Mesenchymal stem cell (in vitro differentiated cells and primary cell): Measurements from ENCODE around the gene JUN.

Source experiments
- DNase-seq: peaks from one replicate; pipeline ENCODE4 v3.0.0-alpha.2; 2013
- H2AFZ ChIP-seq: one replicate; pipeline ENCODE4 v1.6.1; 2013; ENCODE audit warnings: low read depth, mild to moderate bottlenecking, control low read depth, inconsistent platforms, low read length, moderate library complexity
- H2AK5ac ChIP-seq: 2 replicates; pipeline ENCODE4 v1.6.1; 2013; ENCODE audit warnings: low read length, moderate library complexity, mild to moderate bottlenecking, inconsistent platforms; ENCODE audit not compliant: severe bottlenecking
- H2BK120ac ChIP-seq: one replicate; pipeline ENCODE4 v1.6.1; 2013; ENCODE audit warnings: low read depth, mild to moderate bottlenecking, inconsistent platforms, low read length, moderate library complexity
- H2BK12ac ChIP-seq, 2 experiments: one replicate each; pipeline ENCODE4 v1.6.1; 2013; ENCODE audit warnings: inconsistent platforms in 2 of 2, low read length in 2 of 2, mild to moderate bottlenecking in 2 of 2, moderate library complexity in 2 of 2, control low read depth in 1 of 2
- H2BK15ac ChIP-seq: one replicate; pipeline ENCODE4 v1.6.1; 2013; ENCODE audit warnings: mild to moderate bottlenecking, low read depth, inconsistent platforms; ENCODE audit not compliant: poor library complexity, severe bottlenecking
- H2BK5ac ChIP-seq: 2 replicates; pipeline ENCODE4 v1.6.1; 2013; ENCODE audit warnings: low read depth, mild to moderate bottlenecking, low read length, control low read depth, inconsistent platforms; ENCODE audit not compliant: poor library complexity, severe bottlenecking
- H3K14ac ChIP-seq, 2 experiments: one replicate each; pipeline ENCODE4 v1.6.1; 2013; ENCODE audit warnings: inconsistent platforms in 2 of 2, low read length in 2 of 2, control low read depth in 1 of 2, mild to moderate bottlenecking in 1 of 2, moderate library complexity in 1 of 2
- H3K18ac ChIP-seq, 2 experiments: one replicate each; pipeline ENCODE4 v1.6.1; 2013; ENCODE audit warnings: inconsistent platforms in 2 of 2, low read length in 2 of 2, control low read depth in 1 of 2, low read depth in 1 of 2, mild to moderate bottlenecking in 1 of 2
- H3K23ac ChIP-seq, 2 experiments: one replicate each; pipeline ENCODE4 v1.6.1; 2013; ENCODE audit warnings: inconsistent platforms in 2 of 2, low read length in 2 of 2, mild to moderate bottlenecking in 2 of 2, moderate library complexity in 2 of 2, control low read depth in 1 of 2
- H3K27ac ChIP-seq: 2 replicates; pipeline ENCODE4 v1.5.1; 2013; ENCODE audit warnings: mild to moderate bottlenecking, moderate library complexity, low read length, control low read depth, inconsistent platforms; ENCODE audit not compliant: poor library complexity, severe bottlenecking
- H3K27me3 ChIP-seq, 2 experiments: 2 replicates each; pipeline versions ENCODE4 v1.6.1 to v1.7.0; 2013; ENCODE audit warnings: low read length in 2 of 2, mild to moderate bottlenecking in 2 of 2, moderate library complexity in 2 of 2, control low read depth in 1 of 2, inconsistent platforms in 1 of 2; ENCODE audit not compliant: control insufficient read depth in 1 of 2, insufficient read depth in 1 of 2
- H3K36me3 ChIP-seq, 2 experiments: 2 replicates each; pipeline versions ENCODE4 v1.6.1 to v1.7.0; 2013; ENCODE audit warnings: low read length in 2 of 2, control low read depth in 1 of 2, inconsistent platforms in 1 of 2, low read depth in 1 of 2, mild to moderate bottlenecking in 1 of 2; ENCODE audit not compliant: insufficient read depth in 2 of 2, control insufficient read depth in 1 of 2
- H3K4ac ChIP-seq, 2 experiments: one replicate each; pipeline ENCODE4 v1.6.1; 2013; ENCODE audit warnings: inconsistent platforms in 2 of 2, low read length in 2 of 2, mild to moderate bottlenecking in 2 of 2, moderate library complexity in 2 of 2, control low read depth in 1 of 2, low read depth in 1 of 2
- H3K4me1 ChIP-seq: 2 replicates; pipeline ENCODE4 v1.6.1; 2013; ENCODE audit warnings: low read depth, low read length, control low read depth; ENCODE audit not compliant: control insufficient read depth, insufficient read depth
- H3K4me2 ChIP-seq: 2 replicates; pipeline ENCODE4 v1.6.1; 2013; ENCODE audit warnings: low read length, mild to moderate bottlenecking, inconsistent platforms; ENCODE audit not compliant: poor library complexity, severe bottlenecking
- H3K4me3 ChIP-seq, 2 experiments: 2 replicates each; pipeline versions ENCODE4 v1.5.1 to v1.7.0; 2013; ENCODE audit warnings: low read length in 2 of 2, mild to moderate bottlenecking in 2 of 2, control low read depth in 1 of 2, low read depth in 1 of 2; ENCODE audit not compliant: insufficient read depth in 1 of 2
- H3K79me1 ChIP-seq: replicated peaks from 2 replicates; pipeline ENCODE4 v1.6.1; 2013; ENCODE audit warnings: mild to moderate bottlenecking, control low read depth, low read length, inconsistent platforms; ENCODE audit not compliant: poor library complexity, severe bottlenecking
- H3K9ac ChIP-seq: 2 replicates; pipeline ENCODE4 v1.7.0; 2013; ENCODE audit warnings: mild to moderate bottlenecking, low read length, moderate library complexity
- H3K9me3 ChIP-seq: 2 replicates; pipeline ENCODE4 v1.7.0; 2013; ENCODE audit warnings: mild to moderate bottlenecking, low read length; ENCODE audit not compliant: control insufficient read depth
- H4K8ac ChIP-seq: one replicate; pipeline ENCODE4 v1.6.1; 2013; ENCODE audit warnings: inconsistent platforms, mild to moderate bottlenecking, low read length, moderate library complexity
- H4K91ac ChIP-seq: one replicate; pipeline ENCODE4 v1.6.1; 2013; ENCODE audit warnings: mild to moderate bottlenecking, low read length, inconsistent platforms
- WGBS: methylation state at CpG from one replicate; pipeline ENCODE4 v1.1.7; 2013; ENCODE audit warnings: mixed read lengths; 5-methylcytosine and 5-hydroxymethylcytosine counted together

The JUN gene

GRCh38 chr1:58809325-58810010 lies 25.6 kb upstream of the JUN start:
- Histone ChIP-seq H3K4me3 (no peak overlapping the region), H3K27ac (no peak overlapping the region), H4K8ac (peak overlapping the region; percentile 82), H3K23ac (no peak overlapping the region), H3K4me1 (peaks cover 7% of the 10 kb centered on the region), H4K91ac (peak overlapping the region; percentile 18), H2BK15ac (no peak overlapping the region), H2BK120ac (no peak overlapping the region), H3K4me2 (no peak overlapping the region), H3K4ac (peak overlapping the region in 1 of 2 experiments; percentile 7), H3K9me3 (no peaks in the 10 kb centered on the region), H3K9ac (peak overlapping the region; percentile 42), H2BK5ac (no peak overlapping the region), H2AK5ac (peak overlapping the region; percentile 26), H3K79me1 (peaks cover 4% of the 10 kb centered on the region), H3K27me3 (no peaks in the 10 kb centered on the region), H2BK12ac (peak overlapping the region; percentile 41 to 91), H2AFZ (no peak overlapping the region), H3K36me3 (no peaks in the 10 kb centered on the region), H3K14ac (no peak overlapping the region), H3K18ac (peak overlapping the region in 1 of 2 experiments; percentile 13)
- 91% methylated on average over 8 of the region's 9 CpGs for WGBS
- peak; percentile 73 for DNase-seq

DNA sequence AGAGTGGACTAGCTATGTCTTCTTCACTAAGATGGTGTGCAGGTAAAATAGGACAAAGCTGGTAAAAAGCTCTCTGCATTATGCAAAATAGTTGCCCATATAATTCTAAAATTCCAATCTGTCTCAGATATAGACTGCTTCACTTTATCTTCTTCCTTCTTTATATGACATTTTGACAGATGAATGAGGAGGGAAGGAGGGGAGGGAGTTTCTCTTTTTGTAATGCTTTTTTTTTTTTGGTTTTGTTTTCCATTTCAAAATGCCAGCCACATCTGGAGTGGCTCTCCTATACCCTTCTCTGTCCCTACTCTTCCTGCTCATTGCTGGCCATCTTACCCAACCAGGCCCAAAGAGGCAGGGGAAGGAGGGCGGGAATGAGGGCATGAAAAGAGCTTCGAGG lies 24.2 kb upstream of the JUN start:
- Histone ChIP-seq H3K9me3 (no peaks in the 10 kb centered on the region), H3K27me3 (no peaks in the 10 kb centered on the region), H2BK12ac (peak overlapping the region in 1 of 2 experiments; percentile 91), H3K4ac (peak overlapping the region in 1 of 2 experiments; percentile 4), H2BK5ac (no peak overlapping the region), H3K4me2 (no peak overlapping the region), H3K18ac (peak overlapping the region in 1 of 2 experiments; percentile 49), H2BK15ac (no peak overlapping the region), H3K9ac (no peak overlapping the region), H3K4me1 (peaks cover 2% of the 10 kb centered on the region), H3K27ac (no peak overlapping the region), H3K79me1 (no peaks in the 10 kb centered on the region), H2AK5ac (no peak overlapping the region), H2AFZ (no peak overlapping the region), H4K8ac (no peak overlapping the region), H3K36me3 (no peaks in the 10 kb centered on the region), H3K4me3 (no peak overlapping the region), H2BK120ac (no peak overlapping the region), H4K91ac (peak overlapping the region; percentile 19), H3K23ac (no peak overlapping the region), H3K14ac (no peak overlapping the region)
- WGBS, result 48% methylated on average over 2 of the region's 2 CpGs
- DNase-seq, result no peak

DNA sequence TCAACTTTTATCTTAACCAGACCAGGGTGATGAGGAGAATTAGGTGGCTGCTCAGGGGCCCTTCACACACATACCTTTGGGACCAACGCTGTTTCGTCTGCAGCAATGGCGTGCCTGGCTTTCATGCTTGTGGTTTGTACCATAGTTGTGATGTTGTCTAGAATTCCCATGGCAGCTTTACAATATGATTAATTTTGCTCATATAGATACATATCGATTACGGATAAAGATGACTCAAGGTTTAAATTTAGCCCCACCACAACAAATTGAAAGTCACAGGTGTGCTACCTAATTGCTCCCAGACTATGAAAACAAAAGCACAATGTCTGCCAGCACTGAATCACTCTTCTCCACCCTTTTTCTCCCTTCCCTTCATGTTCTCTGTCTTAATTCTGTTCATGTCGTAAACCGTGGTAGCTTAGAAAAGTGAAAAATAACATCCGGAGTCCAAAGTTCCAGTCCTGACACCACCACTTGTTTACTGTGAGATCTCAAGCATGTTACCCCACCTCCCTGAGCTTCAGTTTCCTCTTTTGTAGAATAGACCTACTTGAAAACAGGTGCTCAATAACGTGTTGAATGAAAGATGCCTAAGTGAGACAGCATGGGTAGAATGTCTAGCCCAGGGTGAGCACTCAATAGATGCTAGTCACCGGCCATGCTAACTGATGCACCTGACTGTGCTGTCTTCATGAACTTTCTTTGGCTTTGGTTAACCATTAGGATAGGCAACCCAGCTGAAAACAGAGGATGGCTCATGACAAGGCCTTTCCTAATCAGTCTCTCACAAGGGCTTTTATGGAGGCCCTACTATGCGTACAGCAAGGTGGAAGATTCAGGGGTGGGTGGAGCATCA lies 22.1 kb upstream of the JUN start:
- H3K27me3 ChIP-seq, result no peaks in the 10 kb centered on the region
- H3K14ac ChIP-seq, result no peak overlapping the region
- no peak overlapping the region for H2AFZ ChIP-seq
- no peak for DNase-seq
- no peak overlapping the region for H2AK5ac ChIP-seq
- no peak overlapping the region for H3K4me2 ChIP-seq
- no peak overlapping the region for H4K91ac ChIP-seq
- no peaks in the 10 kb centered on the region for H3K36me3 ChIP-seq
- WGBS, result 88% methylated on average over 11 of the region's 11 CpGs
- no peak overlapping the region for H2BK15ac ChIP-seq
- no peak overlapping the region for H2BK120ac ChIP-seq
- H2BK12ac ChIP-seq, result peak overlapping the region in 1 of 2 experiments; percentile 67
- no peak overlapping the region for H3K27ac ChIP-seq
- no peak overlapping the region for H3K18ac ChIP-seq
- no peaks in the 10 kb centered on the region for H3K4me1 ChIP-seq
- no peak overlapping the region for H4K8ac ChIP-seq
- H3K9me3 ChIP-seq, result no peaks in the 10 kb centered on the region
- H3K4ac ChIP-seq, result no peak overlapping the region
- H3K9ac ChIP-seq, result no peak overlapping the region
- no peak overlapping the region for H2BK5ac ChIP-seq
- no peak overlapping the region for H3K4me3 ChIP-seq
- H3K79me1 ChIP-seq, result no peaks in the 10 kb centered on the region
- H3K23ac ChIP-seq, result no peak overlapping the region

DNA sequence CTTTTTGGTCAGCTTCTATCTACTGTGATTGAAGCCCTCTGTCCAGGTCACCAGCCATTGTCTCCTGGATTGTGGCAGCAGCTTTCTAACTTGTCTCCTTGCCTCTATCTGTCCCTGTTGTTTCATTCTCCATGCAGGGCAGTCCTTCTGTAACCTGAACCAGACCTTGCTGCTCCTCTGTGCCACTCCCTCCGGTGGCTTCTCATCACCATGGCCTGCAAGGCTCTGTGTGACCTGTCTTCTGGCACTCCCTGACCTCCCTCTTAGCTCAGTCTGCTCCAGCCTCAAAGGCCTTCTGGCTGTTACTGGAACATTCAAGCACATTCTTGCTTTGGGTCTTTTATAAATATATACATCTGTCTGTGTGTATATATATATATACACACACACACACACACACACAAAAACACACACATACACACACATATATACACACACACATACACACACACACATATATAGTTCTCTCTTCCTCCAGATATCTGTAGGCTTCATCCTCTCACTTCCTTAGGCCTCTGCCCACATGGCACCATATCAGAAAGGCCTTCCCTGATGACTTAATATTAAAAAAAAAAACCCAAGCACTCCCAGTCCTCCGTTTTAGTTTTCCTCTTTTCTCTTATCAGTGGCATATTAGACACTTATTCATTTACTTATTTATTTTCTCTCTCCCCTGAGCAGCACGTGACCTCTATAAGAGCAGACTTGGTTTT lies 21.2 kb upstream of the JUN start:
- H3K18ac ChIP-seq, result no peak overlapping the region
- H2BK12ac ChIP-seq, result no peak overlapping the region
- H2AFZ ChIP-seq, result no peak overlapping the region
- no peak overlapping the region for H3K14ac ChIP-seq
- H2AK5ac ChIP-seq, result no peak overlapping the region
- no peak overlapping the region for H3K4ac ChIP-seq
- H3K27me3 ChIP-seq, result no peaks in the 10 kb centered on the region
- H2BK120ac ChIP-seq, result no peak overlapping the region
- no peaks in the 10 kb centered on the region for H3K36me3 ChIP-seq
- no peak overlapping the region for H3K27ac ChIP-seq
- no peak overlapping the region for H3K4me2 ChIP-seq
- no peak overlapping the region for H4K91ac ChIP-seq
- no peaks in the 10 kb centered on the region for H3K4me1 ChIP-seq
- H2BK5ac ChIP-seq, result no peak overlapping the region
- no peak for DNase-seq
- no peak overlapping the region for H3K4me3 ChIP-seq
- 71% methylated on average over 3 of the region's 3 CpGs for WGBS
- no peak overlapping the region for H3K9ac ChIP-seq
- H3K79me1 ChIP-seq, result no peaks in the 10 kb centered on the region
- no peaks in the 10 kb centered on the region for H3K9me3 ChIP-seq
- H4K8ac ChIP-seq, result no peak overlapping the region
- H2BK15ac ChIP-seq, result no peak overlapping the region
- no peak overlapping the region for H3K23ac ChIP-seq
